Transverse colon (tissue), 4 donors: Measurements from ENCODE around the gene RTL5. TPM values are rescaled to one million over a fixed set of nuclear protein-coding genes. Genes with fewer than 3 reads are reported as not detected.
A peak's percentile ranks its signal among the peaks of the same experiment; 100 is the strongest.

Experiments used
- DNase-seq: peaks from one replicate; pipeline ENCODE4 v3.0.0-alpha.2; 2019
- H3K27ac ChIP-seq, 4 donors: fragments of 200-600 bp; sonication (generic); 2 replicates each; pipeline ENCODE4 v1.5.1; 2016 to 2018; ENCODE audit warnings: inconsistent platforms in 4 of 4
- H3K27me3 ChIP-seq: fragments of 200-600 bp; sonication (generic); 2 replicates; pipeline ENCODE4 v1.5.1; 2017; ENCODE audit warnings: inconsistent platforms
- H3K36me3 ChIP-seq, 4 donors: fragments of 200-600 bp; sonication (generic); 2 replicates each; pipeline ENCODE4 v1.5.1; 2017 to 2019; ENCODE audit warnings: inconsistent platforms in 4 of 4
- H3K4me1 ChIP-seq, 4 donors: fragments of 200-600 bp; sonication (generic); 2 replicates each; pipeline ENCODE4 v1.5.1; 2017 to 2020; ENCODE audit warnings: inconsistent platforms in 4 of 4
- H3K4me3 ChIP-seq, 4 donors: fragments of 200-600 bp; sonication (generic); 1 replicate in 1 of 4; 2 replicates in 3 of 4; pipeline versions ENCODE4 v1.5.1 to v1.6.1; 2017 to 2019; ENCODE audit warnings: inconsistent platforms in 4 of 4
- H3K9me3 ChIP-seq, 2 donors: fragments of 200-600 bp; sonication (generic); 2 replicates each; pipeline ENCODE4 v1.5.1; 2017 to 2019; ENCODE audit warnings: inconsistent platforms in 2 of 2
- CTCF ChIP-seq, 5 experiments: fragments of 200-600 bp in 3 of 5; fragments of 450-650 bp in 2 of 5; sonication (generic) in 3 of 5; IDR thresholded peaks; 1 replicate in 2 of 5; 2 replicates in 3 of 5; pipeline ENCODE4 v1.5.1; 2016 to 2017; ENCODE audit warnings: antibody characterized with exemption in 5 of 5, inconsistent platforms in 3 of 5, mild to moderate bottlenecking in 2 of 5, moderate library complexity in 1 of 5
- EP300 ChIP-seq: sonication (generic); formaldehyde crosslinking; IDR thresholded peaks from one replicate; pipeline ENCODE4 v1.6.1; 2017; ENCODE audit warnings: antibody characterized with exemption, low read depth
- POLR2A ChIP-seq: fragments of 450-650 bp; IDR thresholded peaks from one replicate; pipeline ENCODE4 v1.6.1; 2016; ENCODE audit warnings: antibody characterized with exemption, mild to moderate bottlenecking, moderate library complexity
- POLR2AphosphoS5 ChIP-seq, 3 donors: sonication (generic); formaldehyde crosslinking; IDR thresholded peaks; one replicate each; pipeline ENCODE4 v1.6.1; 2016; ENCODE audit warnings: antibody characterized with exemption in 3 of 3
- WGBS, 2 donors: methylation state at CpG; one replicate each; pipeline ENCODE4 v1.1.5; 2018; ENCODE audit warnings: low coverage in 1 of 2; 5-methylcytosine and 5-hydroxymethylcytosine counted together
- in situ Hi-C, 4 donors: fragments of 200-750 bp; cut with MboI; loops; one replicate each; pipeline versions ENCODE4 v1.15.0 to v1.15.1; 2017; ENCODE audit warnings: low sequenced_read_pairs in 3 of 4, low pct_ligation_motif_present in 1 of 4, low pct_unique_long_range_greater_than_20kb in 1 of 4
- intact Hi-C: fragments of 100-400 bp; cut with DNase I; formaldehyde crosslinking; loops from one replicate; pipeline ENCODE4 v1.15.1; 2023; ENCODE audit warnings: low total_unique reads
- total RNA-seq, 4 donors: library from RNA; depleted of rRNA; stranded (reverse); fragments of >200 nt; gene quantifications; one replicate each; pipeline ENCODE4 v1.1.0, GENCODE V29; 2016

RTL5 gene
- total RNA-seq, 4 donors from 2014 or later: 1.3 to 6.0 (median 2.5) TPM

GRCh38 chrX:72129661-72130060 is 2.1 kb downstream of the RTL5 start:
- Histone ChIP-seq H3K27ac (no peak overlapping the region), H3K9me3 (no peaks in the 10 kb centered on the region), H3K27me3 (peaks cover 10% of the 10 kb centered on the region), H3K36me3 (no peaks in the 10 kb centered on the region), H3K4me3 (no peak overlapping the region), H3K4me1 (peaks cover 0 to 16% (median 4%) of the 10 kb centered on the region in 4 donors)
- whole genome bisulfite sequencing, 2 donors: 88% methylated on average over 16 of the region's 16 CpGs; no CpG with 5 or more reads in 1 of the 2 donors
- no peak for TF ChIP-seq POLR2AphosphoS5 (IDR thresholded peaks at IDR 0.05)
- TF ChIP-seq POLR2A: no peak
- TF ChIP-seq EP300: no peak
- no peak for TF ChIP-seq CTCF (IDR thresholded peaks at IDR 0.05)
- in situ Hi-C loops: loop anchor here (5.0 to 25.0 kb wide), 4 partner anchors 105 to 127 kb away; no protein-coding TSS in a partner anchor
- intact Hi-C loops: loop anchor here (2.0 kb wide), 1 partner anchor 111 kb away; no protein-coding TSS in a partner anchor
- no peak for DNase-seq

DNA sequence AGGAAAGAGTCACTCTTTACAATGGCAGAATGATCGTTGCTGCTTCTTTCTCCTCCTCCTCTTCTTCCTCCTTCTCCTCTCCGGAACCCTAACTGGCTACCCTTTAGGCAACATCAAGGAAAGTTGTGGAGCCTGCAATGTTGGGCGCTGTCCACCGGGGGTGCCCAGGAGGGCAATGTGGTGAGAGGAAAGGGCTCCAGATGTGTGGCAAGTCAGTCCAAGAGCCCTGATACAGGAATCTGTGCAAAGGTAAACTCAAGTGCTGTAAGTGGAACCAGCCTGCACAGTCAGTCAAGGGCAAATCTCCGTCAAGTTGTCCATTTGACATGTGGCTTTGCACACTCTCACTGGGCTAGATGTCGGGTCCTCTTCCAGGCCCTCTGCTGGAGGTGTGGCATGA is 2.8 kb downstream of the RTL5 start:
- peaks cover 0 to 21% (median 4%) of the 10 kb centered on the region in 4 donors for H3K4me1 ChIP-seq
- peaks cover 10% of the 10 kb centered on the region for H3K27me3 ChIP-seq
- DNase-seq: no peak
- intact Hi-C loops: loop anchor here (2.0 kb wide), 1 partner anchor 110 kb away; no protein-coding TSS in a partner anchor
- no peaks in the 10 kb centered on the region for H3K9me3 ChIP-seq
- TF ChIP-seq EP300 (no peak), CTCF (IDR thresholded peaks at IDR 0.05) (peak in 4 of 5 experiments; percentile 12 to 26 (median 21)), POLR2A (no peak), POLR2AphosphoS5 (IDR thresholded peaks at IDR 0.05) (no peak)
- H3K27ac ChIP-seq: no peak overlapping the region
- WGBS, 2 donors: 52% methylated on average over 6 of the region's 6 CpGs; no CpG with 5 or more reads in 1 of the 2 donors
- H3K4me3 ChIP-seq: no peak overlapping the region
- in situ Hi-C loops: loop anchor here (5.0 to 25.0 kb wide), 4 partner anchors 104 to 127 kb away; no protein-coding TSS in a partner anchor
- no peaks in the 10 kb centered on the region for H3K36me3 ChIP-seq

GRCh38 chrX:72128183-72128834 is 3.4 kb downstream of the RTL5 start:
- no peak for DNase-seq
- in situ Hi-C loops: loop anchor here (5.0 to 25.0 kb wide), 4 partner anchors 104 to 126 kb away; no protein-coding TSS in a partner anchor
- Histone ChIP-seq H3K27ac (no peak overlapping the region), H3K9me3 (no peaks in the 10 kb centered on the region), H3K4me1 (peaks cover 3 to 26% (median 4%) of the 10 kb centered on the region in 4 donors), H3K4me3 (no peak overlapping the region), H3K36me3 (no peaks in the 10 kb centered on the region), H3K27me3 (peaks cover 10% of the 10 kb centered on the region)
- intact Hi-C loops: loop anchor here (2.0 kb wide), 1 partner anchor 110 kb away; no protein-coding TSS in a partner anchor
- 70% methylated on average over 4 of the region's 4 CpGs; no CpG with 5 or more reads in 1 of the 2 donors for WGBS, 2 donors
- TF ChIP-seq CTCF (IDR thresholded peaks at IDR 0.05) (no peak), EP300 (no peak), POLR2AphosphoS5 (IDR thresholded peaks at IDR 0.05) (no peak), POLR2A (no peak)

DNA sequence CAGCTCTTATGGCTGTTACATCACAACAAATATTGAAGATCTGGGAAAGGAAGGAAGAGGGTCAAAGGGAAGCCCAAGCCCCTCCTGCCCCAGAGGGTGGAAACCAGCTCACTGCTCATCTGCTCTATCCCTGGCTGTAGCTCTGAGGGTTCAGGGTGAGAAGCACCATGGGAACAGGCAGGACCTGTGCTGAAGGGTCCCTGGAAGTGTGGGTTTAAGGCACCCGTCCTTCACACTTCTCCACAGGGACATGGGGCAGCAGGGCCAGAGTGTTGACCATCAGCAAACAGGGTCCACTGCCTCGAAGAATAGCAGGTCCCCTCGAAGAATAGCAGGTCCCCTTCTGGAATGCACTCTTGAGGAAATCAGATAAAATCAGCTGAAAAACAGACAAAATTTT is 4.4 kb downstream of the RTL5 start:
- TF ChIP-seq POLR2AphosphoS5 (IDR thresholded peaks at IDR 0.05): no peak
- TF ChIP-seq CTCF (IDR thresholded peaks at IDR 0.05): no peak
- no peak for TF ChIP-seq POLR2A
- no peak for TF ChIP-seq EP300
- in situ Hi-C loops: loop anchor here (5.0 to 25.0 kb wide), 4 partner anchors 103 to 125 kb away; no protein-coding TSS in a partner anchor

More for the DNA sequence above, 4.4 kb downstream of the RTL5 start:
- H3K4me3 ChIP-seq: no peak overlapping the region
- H3K4me1 ChIP-seq: peaks cover 3 to 25% (median 4%) of the 10 kb centered on the region in 4 donors
- DNase-seq: no peak
- peaks cover 10% of the 10 kb centered on the region for H3K27me3 ChIP-seq
- no peaks in the 10 kb centered on the region for H3K36me3 ChIP-seq
- WGBS, 2 donors: 59% methylated on average over 3 of the region's 3 CpGs; no CpG with 5 or more reads in 1 of the 2 donors
- no peak overlapping the region for H3K27ac ChIP-seq
- no peaks in the 10 kb centered on the region for H3K9me3 ChIP-seq
- intact Hi-C loops: no loop called here
